H9 (cell line): Measurements from ENCODE around the gene SLC25A4. TPM values are rescaled to one million over a fixed set of nuclear protein-coding genes. Genes with fewer than 3 reads are reported as not detected.

Source experiments
- DNase-seq: peaks from one replicate; pipeline ENCODE4 v3.0.0-alpha.2; 2017
- H2AFZ ChIP-seq: one replicate; pipeline ENCODE4 v1.6.1; 2013; ENCODE audit warnings: mild to moderate bottlenecking, low read length, control low read depth, moderate library complexity
- H2AK5ac ChIP-seq: 2 replicates; pipeline ENCODE4 v1.6.1; 2013; ENCODE audit warnings: low read length, control low read depth, mixed read lengths; ENCODE audit not compliant: insufficient read length
- H2BK120ac ChIP-seq: one replicate; pipeline ENCODE4 v1.6.1; 2013; ENCODE audit warnings: low read depth, mild to moderate bottlenecking, low read length, control low read depth, inconsistent platforms; ENCODE audit not compliant: poor library complexity, severe bottlenecking
- H2BK12ac ChIP-seq: 2 replicates; pipeline ENCODE4 v1.6.1; 2013; ENCODE audit warnings: low read length, control low read depth, mixed read lengths, low read depth; ENCODE audit not compliant: insufficient read length
- H2BK15ac ChIP-seq: 2 replicates; pipeline ENCODE4 v1.6.1; 2013; ENCODE audit warnings: low read depth, low read length, control low read depth
- H2BK20ac ChIP-seq: one replicate; pipeline ENCODE4 v1.6.1; 2013; ENCODE audit warnings: low read depth, mild to moderate bottlenecking, low read length, control low read depth, inconsistent platforms; ENCODE audit not compliant: poor library complexity, severe bottlenecking
- H2BK5ac ChIP-seq: 2 replicates; pipeline ENCODE4 v1.6.1; 2013; ENCODE audit warnings: low read length, control low read depth, mixed read lengths; ENCODE audit not compliant: insufficient read length
- H3K14ac ChIP-seq: 2 replicates; pipeline ENCODE4 v1.6.1; 2013; ENCODE audit warnings: low read length, control low read depth; ENCODE audit not compliant: insufficient read depth
- H3K18ac ChIP-seq: 2 replicates; pipeline ENCODE4 v1.6.1; 2013; ENCODE audit warnings: low read depth, mild to moderate bottlenecking, mixed read lengths, low read length, control low read depth; ENCODE audit not compliant: insufficient read length
- H3K23ac ChIP-seq: 2 replicates; pipeline ENCODE4 v1.6.1; 2013; ENCODE audit warnings: low read length, control low read depth, mixed read lengths, low read depth; ENCODE audit not compliant: insufficient read length
- H3K23me2 ChIP-seq: 2 replicates; pipeline ENCODE4 v1.6.1; 2013; ENCODE audit warnings: low read depth, mild to moderate bottlenecking, mixed read lengths, low read length, control low read depth; ENCODE audit not compliant: insufficient read length, poor library complexity, severe bottlenecking
- H3K27ac ChIP-seq: 2 replicates; pipeline ENCODE4 v1.5.1; 2013; ENCODE audit warnings: low read length, control low read depth, mixed read lengths, low read depth; ENCODE audit not compliant: insufficient read length
- H3K27me3 ChIP-seq: 2 replicates; pipeline ENCODE4 v1.6.1; 2013; ENCODE audit warnings: low read length, control low read depth, inconsistent platforms; ENCODE audit not compliant: insufficient read depth
- H3K4ac ChIP-seq: 2 replicates; pipeline ENCODE4 v1.6.1; 2013; ENCODE audit warnings: low read depth, mild to moderate bottlenecking, control low read depth, inconsistent platforms, low read length, moderate library complexity
- H3K4me1 ChIP-seq: 2 replicates; pipeline ENCODE4 v1.6.1; 2013; ENCODE audit warnings: low read length, control low read depth, inconsistent platforms; ENCODE audit not compliant: insufficient read depth
- H3K4me2 ChIP-seq: 2 replicates; pipeline ENCODE4 v1.6.1; 2013; ENCODE audit warnings: low read length, control low read depth, mixed read lengths; ENCODE audit not compliant: insufficient read length, insufficient read depth
- H3K56ac ChIP-seq: 2 replicates; pipeline ENCODE4 v1.6.1; 2013; ENCODE audit warnings: low read depth, mild to moderate bottlenecking, mixed read lengths, low read length, control low read depth; ENCODE audit not compliant: insufficient read length
- H3K79me1 ChIP-seq: 2 replicates; pipeline ENCODE4 v1.6.1; 2013; ENCODE audit warnings: low read depth, mild to moderate bottlenecking, moderate library complexity, low read length, control low read depth, inconsistent platforms; ENCODE audit not compliant: insufficient read depth, poor library complexity, severe bottlenecking
- H3K79me2 ChIP-seq: 2 replicates; pipeline ENCODE4 v1.6.1; 2013; ENCODE audit warnings: low read length, control low read depth, inconsistent platforms; ENCODE audit not compliant: insufficient read depth
- H3K9ac ChIP-seq: 2 replicates; pipeline ENCODE4 v1.6.1; 2013; ENCODE audit warnings: low read length, control low read depth, mixed read lengths; ENCODE audit not compliant: insufficient read length; ENCODE audit errors: extremely low read depth
- H3K9me3 ChIP-seq: one replicate; pipeline ENCODE4 v1.6.1; 2013; ENCODE audit warnings: low read depth, low read length, inconsistent platforms; ENCODE audit not compliant: control insufficient read depth
- H3T11ph ChIP-seq: one replicate; pipeline ENCODE4 v1.6.1; 2013; ENCODE audit warnings: mild to moderate bottlenecking, low read length, control low read depth, inconsistent platforms
- H4K20me1 ChIP-seq: one replicate; pipeline ENCODE4 v1.6.1; 2013; ENCODE audit not compliant: control insufficient read depth, insufficient read length, insufficient read depth
- H4K5ac ChIP-seq: 2 replicates; pipeline ENCODE4 v1.6.1; 2013; ENCODE audit warnings: low read depth, mild to moderate bottlenecking, mixed read lengths, low read length, control low read depth; ENCODE audit not compliant: insufficient read length
- H4K8ac ChIP-seq: replicated peaks from 2 replicates; pipeline ENCODE4 v1.6.1; 2013; ENCODE audit warnings: low read length, control low read depth, mixed read lengths, low read depth; ENCODE audit not compliant: insufficient read length
- H4K91ac ChIP-seq: 2 replicates; pipeline ENCODE4 v1.6.1; 2013; ENCODE audit warnings: low read depth, mild to moderate bottlenecking, moderate library complexity, mixed read lengths, low read length, control low read depth; ENCODE audit not compliant: insufficient read length
- H3K27ac Mint-ChIP-seq, 3 experiments: 2 replicates in 2 of 3; 3 replicates in 1 of 3; pipeline ENCODE4 v1.8.0; 2020 to 2021; ENCODE audit warnings: mixed read lengths in 3 of 3, mild to moderate bottlenecking in 1 of 3, moderate library complexity in 1 of 3
- H3K27me3 Mint-ChIP-seq: 2 replicates; pipeline ENCODE4 v1.8.0; 2021; ENCODE audit warnings: low read depth, mild to moderate bottlenecking, moderate library complexity, mixed read lengths
- H3K36me3 Mint-ChIP-seq, 3 experiments: 2 replicates in 2 of 3; 3 replicates in 1 of 3; pipeline ENCODE4 v1.8.0; 2020 to 2021; ENCODE audit warnings: low read depth in 3 of 3, mixed read lengths in 3 of 3; ENCODE audit not compliant: insufficient read depth in 1 of 3
- H3K4me1 Mint-ChIP-seq, 2 experiments: 2 replicates each; pipeline ENCODE4 v1.8.0; 2020; ENCODE audit warnings: mixed read lengths in 2 of 2
- H3K4me3 Mint-ChIP-seq, 2 experiments: 2 replicates in 1 of 2; 3 replicates in 1 of 2; pipeline ENCODE4 v1.8.0; 2020 to 2021; ENCODE audit warnings: mild to moderate bottlenecking in 2 of 2, mixed read lengths in 2 of 2, moderate library complexity in 1 of 2
- H3K9me3 Mint-ChIP-seq, 2 experiments: 2 replicates in 1 of 2; 3 replicates in 1 of 2; pipeline ENCODE4 v1.8.0; 2020; ENCODE audit warnings: mild to moderate bottlenecking in 2 of 2, mixed read lengths in 2 of 2, moderate library complexity in 1 of 2
- WGBS: extraction: QIAGEN DNeasy Blood & Tissue Kit; methylation state at CpG from one replicate; pipeline ENCODE4 v1.1.7; 2013; ENCODE audit warnings: missing lambda C conversion rate, low lambda C conversion rate, mixed read lengths; ENCODE audit not compliant: insufficient read length; ENCODE audit errors: extremely low coverage; 5-methylcytosine and 5-hydroxymethylcytosine counted together
- total RNA-seq: library from RNA; stranded (reverse); gene quantifications from 2 replicates; pipeline ENCODE4 v1.2.1, GENCODE V29; 2021
- TF ChIP-seq, protein P1 (sequence below): fragments of 200-600 bp; sonication (generic); conservative IDR thresholded peaks from 3 replicates; pipeline ENCODE4 v1.8.0; 2021; ENCODE audit warnings: antibody characterized with exemption, mild to moderate bottlenecking

Gene SLC25A4
- total RNA-seq, 1 experiment from 2014 or later: 54.4 TPM

DNA sequence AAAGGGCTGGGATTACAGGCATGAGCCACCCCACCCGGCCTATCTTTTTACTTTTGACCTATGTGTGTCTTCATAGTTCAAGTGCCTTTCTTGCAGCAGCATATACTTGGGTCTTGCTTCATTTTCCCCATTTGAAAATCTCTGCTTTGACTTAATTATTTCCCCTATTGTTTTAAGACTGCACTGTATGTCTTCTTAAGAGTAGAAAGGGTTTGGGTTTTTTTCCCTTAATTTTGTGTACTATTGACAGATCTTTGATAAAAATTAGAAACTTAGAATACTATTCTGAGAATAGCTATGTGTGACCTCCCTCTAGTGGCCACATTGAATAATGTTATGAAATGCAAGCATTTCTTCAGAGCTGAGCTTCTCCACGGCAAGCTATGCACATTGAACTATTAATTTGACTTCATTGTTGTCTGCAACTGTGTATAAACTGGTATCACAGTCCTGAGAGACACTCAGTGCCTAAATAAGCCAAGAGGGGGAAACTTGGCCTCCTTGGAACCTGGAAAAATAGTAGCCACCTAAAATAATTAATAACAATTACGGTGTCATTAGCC lies 8.7 kb upstream of the SLC25A4 start:
- no peak for DNase-seq
- TF ChIP-seq, protein P1, sequence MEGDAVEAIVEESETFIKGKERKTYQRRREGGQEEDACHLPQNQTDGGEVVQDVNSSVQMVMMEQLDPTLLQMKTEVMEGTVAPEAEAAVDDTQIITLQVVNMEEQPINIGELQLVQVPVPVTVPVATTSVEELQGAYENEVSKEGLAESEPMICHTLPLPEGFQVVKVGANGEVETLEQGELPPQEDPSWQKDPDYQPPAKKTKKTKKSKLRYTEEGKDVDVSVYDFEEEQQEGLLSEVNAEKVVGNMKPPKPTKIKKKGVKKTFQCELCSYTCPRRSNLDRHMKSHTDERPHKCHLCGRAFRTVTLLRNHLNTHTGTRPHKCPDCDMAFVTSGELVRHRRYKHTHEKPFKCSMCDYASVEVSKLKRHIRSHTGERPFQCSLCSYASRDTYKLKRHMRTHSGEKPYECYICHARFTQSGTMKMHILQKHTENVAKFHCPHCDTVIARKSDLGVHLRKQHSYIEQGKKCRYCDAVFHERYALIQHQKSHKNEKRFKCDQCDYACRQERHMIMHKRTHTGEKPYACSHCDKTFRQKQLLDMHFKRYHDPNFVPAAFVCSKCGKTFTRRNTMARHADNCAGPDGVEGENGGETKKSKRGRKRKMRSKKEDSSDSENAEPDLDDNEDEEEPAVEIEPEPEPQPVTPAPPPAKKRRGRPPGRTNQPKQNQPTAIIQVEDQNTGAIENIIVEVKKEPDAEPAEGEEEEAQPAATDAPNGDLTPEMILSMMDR: peak; percentile 89
- H3K27ac ChIP-seq: no peak overlapping the region

More for the DNA sequence above, 8.7 kb upstream of the SLC25A4 start:
- Mint-ChIP-seq H3K36me3 (peaks cover 2 to 6% (median 4%) of the 10 kb centered on the region in 3 experiments; a peak in 4 of 7 replicates), H3K4me1 (peaks cover 3 to 4% of the 10 kb centered on the region in 2 experiments; a peak in 3 of 4 replicates), H3K4me3 (no peak overlapping the region), H3K9me3 (no peaks in the 10 kb centered on the region; a peak in 2 of 5 replicates), H3K27me3 (peaks cover 6% of the 10 kb centered on the region), H3K27ac (no peak overlapping the region)
- H3K14ac ChIP-seq: no peak overlapping the region
- no peak overlapping the region for H3T11ph ChIP-seq
- no peaks in the 10 kb centered on the region for H3K79me1 ChIP-seq
- no peaks in the 10 kb centered on the region for H4K20me1 ChIP-seq
- H4K5ac ChIP-seq: no peak overlapping the region
- H3K23me2 ChIP-seq: no peaks in the 10 kb centered on the region
- H2BK120ac ChIP-seq: no peak overlapping the region
- no peak overlapping the region for H3K4me2 ChIP-seq
- no peak overlapping the region for H2BK12ac ChIP-seq
- no peak overlapping the region for H3K4ac ChIP-seq
- H3K56ac ChIP-seq: no peak overlapping the region
- H3K4me1 ChIP-seq: no peaks in the 10 kb centered on the region
- no peak overlapping the region for H3K23ac ChIP-seq
- H4K91ac ChIP-seq: no peak overlapping the region
- no peak overlapping the region for H2AK5ac ChIP-seq
- no peak overlapping the region for H2BK20ac ChIP-seq
- no peaks in the 10 kb centered on the region for H3K27me3 ChIP-seq
- no peaks in the 10 kb centered on the region for H3K9me3 ChIP-seq
- no CpG with 5 or more reads among the region's 3 CpGs for WGBS
- H2BK15ac ChIP-seq: no peak overlapping the region
- H4K8ac ChIP-seq: no peak overlapping the region
- no peak overlapping the region for H2AFZ ChIP-seq
- no peak overlapping the region for H3K9ac ChIP-seq
- H2BK5ac ChIP-seq: no peak overlapping the region
- no peak overlapping the region for H3K18ac ChIP-seq
- no peaks in the 10 kb centered on the region for H3K79me2 ChIP-seq
